SHP77 treated with DMSO at 0.1 percent for 48 hours (cell line): ENCODE results near the gene GALNT3.

ENCODE experiments used
- DNase-seq: peaks from one replicate; lab custom pipeline; 2025; lab: John Stamatoyannopoulos, UW

The GALNT3 gene

DNA sequence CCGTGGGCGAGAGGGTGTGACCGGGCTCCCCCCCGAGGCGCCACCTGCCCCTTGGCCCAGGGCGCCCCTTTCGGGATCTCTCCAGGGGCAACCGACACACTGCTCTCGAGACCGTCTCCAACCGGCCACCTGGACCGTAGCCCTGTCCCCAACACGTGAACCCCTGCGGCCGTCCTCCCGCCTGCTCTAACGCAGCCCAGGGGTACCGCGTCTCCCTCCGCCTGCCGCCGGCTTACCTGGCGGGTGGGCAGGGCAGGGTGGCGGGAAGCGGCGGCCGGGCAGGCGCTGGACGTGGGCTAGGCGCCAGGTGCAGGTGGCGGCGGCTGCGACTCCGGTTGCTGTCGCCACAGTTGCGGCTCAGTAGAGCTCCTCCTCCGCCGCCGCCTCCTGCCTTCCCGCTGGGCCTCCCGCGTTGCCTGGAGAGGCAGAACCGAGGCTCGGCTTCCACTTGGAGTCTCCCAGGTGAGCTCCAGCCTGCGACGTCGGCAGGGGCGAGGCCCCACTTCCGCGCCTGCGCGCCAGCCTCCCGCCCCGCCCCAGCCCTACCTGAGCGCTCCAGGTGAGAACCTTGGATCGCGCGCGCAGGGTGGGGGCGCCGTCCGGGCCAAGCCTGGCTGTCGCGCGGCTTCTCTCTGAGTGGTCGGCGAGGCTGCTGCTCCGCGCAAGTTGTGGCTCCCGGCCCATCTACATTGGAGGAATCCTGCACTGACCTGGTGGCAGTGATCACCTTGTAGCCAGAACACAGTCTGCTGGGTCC lies at the start of gene GALNT3:
GALNT3 (minus strand) TSS at position 469 of the 757 bp plus-strand sequence. CDS start 23,547 bp downstream, outside the sequence.
- no peak for DNase-seq

DNA sequence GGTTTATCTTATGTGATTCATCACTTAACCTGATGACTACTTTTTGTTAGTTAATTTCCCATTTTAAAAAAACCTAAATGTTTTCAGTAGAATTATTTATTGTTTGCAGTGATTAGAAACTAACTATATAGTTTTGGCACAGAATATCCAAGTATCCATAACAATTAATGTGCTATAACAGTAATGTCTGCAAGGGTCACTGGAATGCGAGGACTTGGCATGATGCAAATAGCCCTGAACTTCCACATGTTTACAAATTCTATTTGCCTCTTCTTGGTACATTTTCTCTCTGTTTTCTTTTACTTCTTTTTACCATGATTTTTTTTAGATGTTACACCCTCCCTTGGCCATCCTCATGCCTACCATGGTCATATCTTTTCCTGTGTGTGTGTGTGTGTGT lies 49.3 kb upstream of the GALNT3 start:
- no peak for DNase-seq

DNA sequence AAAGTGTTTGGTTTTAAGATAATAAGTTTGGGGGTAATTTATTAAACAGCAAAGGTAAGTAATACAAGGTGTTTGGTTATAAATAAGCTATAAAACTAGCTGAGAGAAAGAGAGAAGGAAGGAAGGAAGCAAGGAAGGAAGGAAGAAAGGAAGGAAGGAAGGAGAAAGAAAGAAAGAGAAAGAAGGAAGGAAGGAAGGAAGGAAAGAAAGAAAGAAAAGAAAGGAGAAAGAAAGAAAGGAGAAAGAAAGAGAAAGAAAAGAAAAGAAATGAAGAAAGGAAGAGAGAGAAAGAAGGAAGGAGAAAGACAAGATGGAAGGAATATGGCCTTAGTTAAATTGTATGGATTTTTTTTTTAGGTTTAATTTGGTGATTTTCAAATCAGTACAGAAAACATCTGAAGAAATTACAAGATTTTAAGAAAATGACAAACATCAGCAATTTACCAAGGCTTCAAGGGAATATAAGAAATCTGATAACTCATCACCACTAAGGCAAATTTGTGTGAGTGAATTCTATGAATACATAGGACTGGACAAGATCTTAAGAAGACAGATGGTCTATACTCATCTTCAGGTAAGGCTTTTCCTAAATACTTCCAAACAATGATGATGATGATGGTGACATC lies 46.4 kb upstream of the GALNT3 start:
- DNase-seq: no peak

DNA sequence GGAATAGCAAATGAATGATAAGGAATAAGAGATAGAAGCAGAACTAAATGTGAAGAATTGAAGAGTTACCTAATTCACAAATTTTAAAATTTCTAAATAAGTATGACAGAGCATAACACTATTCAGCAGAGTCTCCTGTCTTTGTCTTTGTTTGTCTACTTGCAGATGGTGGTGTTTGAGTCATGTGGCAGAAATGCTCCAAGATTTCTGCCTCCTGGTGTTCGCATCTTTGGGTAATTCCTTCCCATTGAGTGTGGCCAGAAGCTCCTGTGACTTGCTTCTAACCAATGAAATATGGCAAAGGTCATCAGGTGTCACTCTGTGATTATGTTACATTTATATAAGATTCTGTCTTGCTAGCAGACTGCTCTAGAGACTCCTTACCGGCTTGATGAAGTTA lies 45.6 kb upstream of the GALNT3 start:
- no peak for DNase-seq

DNA sequence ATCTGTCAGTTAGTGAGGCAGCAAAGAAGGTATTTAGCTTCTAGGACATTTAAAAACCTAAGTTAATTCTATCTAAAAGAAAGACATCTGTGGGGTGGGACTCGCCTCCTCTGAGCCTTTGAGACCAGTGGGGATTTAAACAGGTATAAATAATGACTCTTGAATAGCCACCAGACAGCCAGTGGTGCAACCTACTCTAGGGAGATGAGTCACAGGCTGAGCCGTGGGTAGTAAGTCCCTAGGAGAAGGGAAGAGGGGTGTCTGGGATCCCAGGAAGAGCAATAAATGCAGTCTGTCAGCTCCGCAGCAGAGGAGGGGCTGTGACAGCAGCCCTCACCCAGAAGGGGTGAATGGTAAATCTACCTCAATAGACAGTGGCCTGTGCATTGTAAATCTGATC lies 43.1 kb upstream of the GALNT3 start:
- no peak for DNase-seq

DNA sequence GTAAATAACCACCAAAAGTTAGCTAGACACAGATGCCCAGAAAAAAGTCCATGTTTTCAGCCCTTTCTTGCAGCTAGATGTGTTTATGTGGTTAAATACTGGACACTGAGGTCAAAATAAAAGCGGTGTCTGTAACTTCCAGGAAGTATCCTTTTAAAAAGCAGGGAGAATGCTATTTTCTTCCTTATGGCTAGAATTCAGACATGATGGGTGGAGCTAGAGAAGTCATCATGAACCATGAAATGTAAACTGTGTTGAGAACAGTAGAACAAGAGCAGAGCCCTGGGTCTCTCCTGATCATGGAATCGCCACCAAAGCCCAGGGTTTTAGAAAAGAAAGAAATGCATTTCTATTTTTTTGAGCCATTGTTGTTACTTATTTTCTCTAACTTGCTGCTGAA lies 41.3 kb upstream of the GALNT3 start:
- no peak for DNase-seq

DNA sequence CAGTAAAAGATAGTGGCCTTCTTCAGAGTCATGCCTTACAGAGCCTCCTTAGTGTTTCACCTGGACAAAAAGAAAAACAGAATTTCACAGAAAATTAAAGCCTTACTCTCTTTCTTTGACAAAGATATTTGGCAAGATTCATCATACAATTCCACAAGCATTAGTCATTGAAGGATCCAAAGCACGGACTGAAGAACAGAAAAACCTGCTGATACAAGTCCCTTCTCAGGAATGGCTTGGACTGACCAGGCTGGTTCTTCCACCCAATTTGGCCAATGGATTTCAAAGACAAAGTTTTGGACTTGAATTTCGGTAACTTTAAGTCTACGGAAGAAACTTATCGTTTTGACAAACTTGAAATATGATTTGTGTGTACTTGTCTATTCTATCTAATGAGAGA lies 39.1 kb upstream of the GALNT3 start:
- DNase-seq: no peak

DNA sequence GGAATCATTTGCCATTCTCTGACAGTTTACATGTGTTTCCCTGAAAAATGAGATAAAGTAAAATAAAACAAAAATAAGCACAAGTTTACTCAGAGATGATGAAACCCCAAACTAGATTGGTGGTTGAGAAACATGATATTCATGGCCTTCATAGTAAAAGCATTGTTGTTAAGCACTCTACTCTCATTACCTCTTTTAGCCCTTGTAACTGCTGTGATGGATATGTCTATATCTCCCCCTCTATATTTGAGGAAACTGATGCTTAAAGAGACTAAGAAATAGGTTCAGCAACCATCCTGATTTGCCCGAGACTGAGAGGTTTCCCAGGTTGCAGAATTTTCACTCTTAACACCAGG lies 33.9 kb upstream of the GALNT3 start:
- DNase-seq: no peak

DNA sequence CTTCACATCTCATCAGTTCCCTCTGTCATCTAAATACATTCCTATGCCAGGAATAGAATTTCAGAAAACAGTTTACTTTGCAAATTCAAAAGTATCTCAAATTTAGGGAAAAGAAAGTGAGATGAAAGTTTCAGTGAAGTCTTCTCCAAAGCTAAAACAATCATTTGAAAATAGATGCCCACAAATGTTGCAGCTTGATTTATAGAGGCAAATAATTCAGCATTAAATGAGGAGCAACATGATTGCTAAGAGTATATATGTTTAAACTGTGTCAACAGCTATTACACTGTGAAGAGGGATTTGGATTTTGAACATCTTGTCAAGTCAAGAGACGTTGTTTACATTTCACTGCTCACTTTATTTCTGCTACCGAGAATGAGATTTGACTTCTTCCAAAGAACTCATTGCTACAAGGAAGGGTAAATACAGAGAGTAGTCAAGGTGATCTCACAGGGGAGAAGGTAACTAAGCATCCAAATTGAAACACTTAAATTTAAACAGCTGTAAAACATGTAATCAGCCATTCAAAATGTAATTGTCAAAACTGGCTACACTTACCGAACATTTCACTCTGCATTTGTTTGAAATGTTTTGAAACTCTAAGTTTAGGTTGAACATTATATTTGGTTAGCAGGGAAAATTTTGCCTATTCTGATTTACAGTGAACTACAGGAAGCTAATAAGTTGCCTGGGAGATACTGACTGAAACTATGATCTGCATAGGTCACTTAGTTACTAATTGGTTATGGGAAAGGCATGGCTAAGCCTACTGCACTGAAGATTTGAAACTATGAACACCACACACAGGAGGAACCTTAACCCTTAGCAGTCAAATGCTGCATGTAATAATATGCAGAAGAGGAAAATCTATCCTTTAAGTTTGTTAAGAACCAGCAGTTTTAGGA lies 33.2 kb upstream of the GALNT3 start:
- no peak for DNase-seq

DNA sequence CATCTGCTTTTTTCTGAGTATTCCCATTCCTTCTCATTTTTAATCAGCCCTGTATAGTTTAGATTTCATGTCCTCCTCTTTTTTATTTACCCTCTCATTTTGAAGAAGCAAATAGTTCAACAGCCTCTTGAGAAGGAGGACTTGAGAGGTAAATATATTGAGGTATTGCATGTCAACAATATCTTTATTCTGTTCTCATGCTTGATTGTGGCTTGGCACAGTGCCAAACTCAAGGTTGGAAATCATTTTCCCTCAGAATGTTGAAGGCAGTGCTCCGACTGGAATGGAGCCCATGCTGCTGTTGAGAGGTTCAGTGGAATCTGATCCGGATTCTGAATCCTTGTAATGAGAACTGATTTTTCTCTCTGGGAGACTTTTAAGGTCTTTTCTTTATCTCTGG lies 31.0 kb upstream of the GALNT3 start:
- no peak for DNase-seq

DNA sequence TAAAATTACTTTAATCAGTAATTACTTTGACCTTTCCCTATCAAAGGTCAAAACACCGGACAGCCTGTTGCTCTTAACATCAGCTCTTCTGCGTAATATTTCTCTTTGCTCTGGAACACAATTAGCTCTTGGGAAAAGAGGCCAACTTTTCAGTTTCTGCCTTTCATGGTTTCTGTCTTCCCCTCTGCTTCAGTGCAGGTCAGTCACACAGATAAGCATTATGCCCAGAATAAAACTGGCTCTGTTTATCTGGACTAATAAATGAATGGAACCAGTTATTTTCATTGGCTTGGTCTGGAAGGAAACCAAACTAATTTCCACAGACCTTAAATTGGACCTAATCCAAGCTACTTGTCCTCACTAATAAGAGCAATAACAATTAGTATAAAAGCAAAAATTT lies 26.2 kb upstream of the GALNT3 start:
- no peak for DNase-seq

DNA sequence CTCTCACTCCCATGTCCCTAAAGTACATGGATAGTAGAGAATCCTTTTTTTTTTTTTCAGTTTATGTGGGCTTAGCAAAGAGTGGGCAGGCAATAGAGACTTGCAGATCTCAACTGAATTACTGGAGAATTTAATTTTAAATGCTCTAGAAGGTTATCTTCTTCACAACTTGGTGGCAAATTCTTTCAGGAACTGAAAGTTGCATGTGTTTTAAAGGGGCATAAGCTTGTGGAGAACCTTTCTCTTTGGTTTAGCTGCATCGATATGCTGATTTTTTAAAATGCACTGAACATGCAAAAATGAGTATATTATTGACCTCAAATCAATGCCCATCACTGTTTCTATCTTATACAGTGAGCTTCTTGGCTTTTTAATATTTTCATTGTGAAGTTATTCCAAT lies 24.9 kb upstream of the GALNT3 start:
- no peak for DNase-seq

DNA sequence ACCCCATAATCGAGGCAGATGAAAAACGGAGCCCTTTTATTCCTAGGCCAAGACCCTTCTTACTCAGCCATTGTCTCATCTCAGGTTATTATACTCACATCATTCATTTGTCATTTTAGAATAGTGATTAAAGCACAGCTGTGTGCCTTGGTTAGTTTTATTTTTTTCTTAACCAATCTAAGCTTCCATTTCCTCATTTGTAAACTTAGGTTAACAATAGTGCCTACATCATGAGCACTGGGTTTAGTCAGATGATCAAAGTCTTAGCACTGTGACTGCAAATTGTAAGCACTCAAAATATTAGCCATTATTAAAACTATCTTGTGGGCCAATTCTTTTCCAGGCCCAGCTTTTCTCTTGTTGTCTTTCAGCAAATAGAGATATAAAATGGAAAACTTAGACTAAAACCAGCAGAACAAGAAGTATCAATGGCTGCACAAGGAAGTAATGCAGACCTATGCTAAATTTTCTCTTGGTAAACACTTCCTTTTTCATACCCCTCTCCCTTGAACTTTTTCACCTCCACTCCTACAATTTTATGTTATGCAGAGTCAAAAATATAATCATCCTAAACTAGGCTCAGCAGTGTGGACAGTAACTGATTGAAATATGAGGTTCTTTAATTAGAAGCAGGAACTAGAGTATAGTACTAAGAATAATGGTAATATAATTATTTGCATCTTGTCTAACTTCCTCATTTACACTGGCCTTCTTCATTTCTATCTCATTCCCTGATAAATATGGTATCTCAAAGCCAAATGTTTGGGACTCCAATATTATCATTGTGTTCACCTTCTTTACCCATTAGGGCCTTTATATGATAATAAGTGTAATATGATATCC lies 21.5 kb upstream of the GALNT3 start:
- no peak for DNase-seq

DNA sequence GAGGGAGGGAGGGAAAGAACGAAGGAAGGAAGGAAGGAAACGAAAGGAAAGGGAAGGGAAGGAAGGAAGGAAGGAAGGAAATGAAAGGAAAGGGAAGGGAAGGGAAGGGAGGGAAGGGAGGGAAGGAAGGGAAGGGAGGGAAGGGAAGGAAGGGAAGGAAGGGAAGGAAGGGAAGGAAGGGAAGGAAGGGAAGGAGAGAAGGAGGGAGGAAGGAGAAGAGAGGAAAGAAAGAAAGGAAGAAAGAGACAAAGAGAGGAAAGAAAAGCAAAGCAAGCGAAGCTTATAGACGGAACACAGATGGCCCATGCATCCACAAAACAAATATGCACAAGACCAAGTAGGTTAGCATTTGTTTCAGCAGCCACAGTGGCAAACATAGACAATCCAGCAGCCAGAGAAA lies 20.4 kb upstream of the GALNT3 start:
- DNase-seq: no peak

DNA sequence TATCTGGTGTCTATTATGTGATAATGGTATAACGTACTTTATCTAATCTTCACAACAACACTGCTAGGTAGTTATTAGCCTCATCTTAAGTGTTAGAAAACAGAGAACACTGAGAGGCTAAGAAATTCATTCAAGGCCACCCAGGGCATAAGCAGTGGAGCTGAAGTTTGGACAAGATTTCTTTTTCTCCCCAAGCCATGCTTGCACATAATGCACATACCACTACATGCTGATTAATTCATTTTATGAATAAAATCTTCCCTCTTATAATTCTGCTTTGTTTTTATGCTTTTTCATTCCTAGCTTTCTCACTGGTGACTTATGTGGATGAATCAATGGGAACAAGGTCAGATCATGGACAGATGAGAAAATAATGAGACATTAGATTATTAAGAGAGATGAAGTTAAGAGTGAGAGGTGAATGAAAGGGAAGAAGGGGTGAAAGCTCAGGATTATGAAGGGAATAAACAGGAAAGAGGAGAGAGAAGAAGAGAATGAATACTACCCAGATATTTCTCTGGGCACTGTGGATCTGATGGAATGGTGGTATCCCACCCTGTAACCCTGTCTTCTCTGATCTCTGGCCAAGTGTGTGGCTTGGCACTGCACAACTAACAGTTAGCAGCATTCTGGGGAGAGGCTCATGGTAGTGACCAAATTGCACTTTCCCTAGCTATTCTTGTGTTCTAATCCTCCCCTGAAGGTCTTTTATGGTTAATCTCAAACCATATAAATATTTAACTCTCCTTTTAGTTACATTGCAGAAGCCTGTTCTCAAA lies 17.7 kb upstream of the GALNT3 start:
- no peak for DNase-seq

DNA sequence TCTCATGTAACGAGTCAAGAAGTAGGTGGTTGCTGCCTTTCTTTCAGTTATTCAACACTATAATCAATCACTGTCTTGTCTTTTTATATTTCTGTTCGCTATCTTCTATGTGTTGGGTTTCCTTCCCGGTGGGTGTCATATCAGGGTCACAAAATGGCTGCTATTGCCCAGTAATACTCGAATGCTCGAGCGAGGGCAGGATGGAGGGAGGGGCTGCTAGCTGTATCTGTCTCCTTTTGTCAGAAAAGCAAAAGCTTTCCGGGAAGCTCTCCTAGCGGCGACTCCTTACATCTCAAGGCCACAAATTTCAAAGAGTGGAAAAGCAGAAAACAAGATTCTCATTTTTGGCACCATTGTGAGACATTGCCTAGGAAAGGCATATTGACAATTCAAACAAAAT lies 16.4 kb upstream of the GALNT3 start:
- no peak for DNase-seq

DNA sequence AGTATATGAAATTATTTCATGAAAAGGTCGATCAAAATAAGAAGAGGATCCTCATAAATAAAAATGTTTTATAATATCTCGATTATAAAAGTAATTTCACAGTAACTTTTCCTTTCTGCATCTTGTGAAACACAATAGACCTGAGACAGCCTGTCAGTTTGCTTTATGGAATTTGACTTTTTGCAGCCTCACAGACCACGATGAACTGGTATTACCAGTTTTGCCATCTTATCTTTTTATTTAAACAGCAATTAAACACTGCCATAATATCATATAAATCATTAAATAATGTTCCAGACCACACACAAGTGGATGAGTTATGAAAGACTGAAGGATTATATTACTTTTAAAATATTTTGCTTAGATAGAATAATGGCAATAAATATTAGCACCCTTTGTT lies 10.7 kb upstream of the GALNT3 start:
- no peak for DNase-seq

DNA sequence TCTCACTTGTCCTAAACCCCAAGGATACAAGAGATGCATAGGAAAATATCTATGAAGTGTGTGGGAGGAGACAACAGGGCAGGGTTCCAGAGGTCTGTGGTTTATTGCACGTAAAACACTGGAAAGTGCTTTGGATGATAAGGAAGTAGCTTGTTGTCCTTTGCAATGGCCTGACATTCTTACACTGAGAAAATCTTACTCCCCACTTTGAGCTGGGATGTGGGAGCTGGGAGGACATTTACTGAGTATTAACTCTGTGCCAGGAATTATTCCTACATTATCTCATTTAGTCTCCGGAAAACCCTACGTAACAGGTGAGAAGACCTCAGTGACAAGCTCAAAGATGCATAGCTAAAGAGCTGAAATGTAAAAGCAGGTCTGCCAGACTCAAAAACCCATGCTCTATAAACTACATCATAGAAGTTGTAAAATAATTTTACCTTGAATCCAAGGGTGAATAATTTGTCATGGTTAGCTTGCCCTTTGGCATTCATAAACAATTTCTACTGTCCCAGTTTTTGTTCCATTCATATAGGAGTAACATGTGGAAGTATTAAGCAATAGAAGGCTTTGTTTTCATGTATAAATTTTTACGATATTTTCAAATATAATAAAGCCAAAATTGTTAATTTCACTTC lies 9.2 kb upstream of the GALNT3 start:
- DNase-seq: no peak

DNA sequence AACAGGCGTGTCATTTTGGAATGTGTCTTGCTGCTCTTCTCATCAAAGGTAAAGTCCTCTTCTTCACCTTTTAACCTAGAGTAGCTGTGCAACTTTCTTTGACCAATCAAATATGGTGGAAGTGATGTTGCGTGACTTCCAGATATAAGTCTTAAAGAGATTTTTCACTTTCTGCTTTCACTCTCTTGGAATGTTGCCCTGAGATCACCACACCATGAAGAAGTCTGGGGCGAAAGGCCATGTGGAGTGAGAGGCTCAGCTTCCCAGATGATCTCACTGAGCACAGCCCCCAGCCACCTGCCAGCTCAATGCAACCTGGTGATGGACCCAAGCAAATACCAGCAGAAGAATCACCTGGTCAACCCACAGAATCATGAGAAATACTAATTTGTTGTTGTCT lies 7.1 kb upstream of the GALNT3 start:
- no peak for DNase-seq

DNA sequence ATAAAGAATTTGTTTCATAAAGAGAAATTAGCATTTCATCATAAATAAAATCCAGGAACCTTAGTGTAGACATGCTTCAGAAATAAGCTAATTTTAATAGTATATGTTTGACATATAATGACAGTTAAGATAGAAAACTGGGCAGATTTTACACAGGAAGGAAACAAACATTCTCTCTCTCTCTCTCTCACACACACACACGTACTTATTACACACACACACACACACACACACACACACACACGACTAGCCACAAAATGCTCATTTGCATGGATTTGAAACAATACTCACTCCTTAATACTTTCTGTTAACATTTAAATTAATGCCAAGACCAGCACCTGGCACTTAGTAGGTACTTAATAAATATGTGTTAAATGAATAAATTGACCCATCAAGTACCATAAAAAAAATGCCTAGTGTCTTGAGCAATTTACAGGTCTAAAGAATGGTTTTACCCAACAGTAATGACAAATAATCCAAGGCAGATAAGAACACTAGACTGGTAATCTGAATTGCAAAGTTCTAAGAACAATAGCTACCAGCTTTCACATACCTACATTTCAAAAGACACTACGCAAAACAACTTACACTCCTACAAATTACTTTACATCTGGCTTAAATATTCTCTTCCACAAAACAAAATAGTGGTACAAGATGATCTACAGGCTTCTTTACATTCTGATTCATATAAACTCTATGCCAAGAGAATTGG lies 2.9 kb upstream of the GALNT3 start:
- no peak for DNase-seq
